Vagina (tissue), 2 donors: ENCODE measurements around the gene ADAMTSL1.

ENCODE experiments used
- POLR2A ChIP-seq, 2 donors: fragments of 450-650 bp; IDR thresholded peaks; one replicate each; pipeline ENCODE4 v1.6.1; 2017; ENCODE audit warnings: antibody characterized with exemption in 2 of 2, mild to moderate bottlenecking in 2 of 2, moderate library complexity in 2 of 2
- POLR2AphosphoS5 ChIP-seq, 2 donors: sonication (generic); formaldehyde crosslinking; IDR thresholded peaks; one replicate each; pipeline ENCODE4 v1.9.0; 2017; ENCODE audit warnings: antibody characterized with exemption in 2 of 2, mild to moderate bottlenecking in 2 of 2, low read depth in 1 of 2; ENCODE audit not compliant: insufficient read depth in 1 of 2
- TF ChIP-seq, protein P1 (sequence below), 3 experiments: fragments of 450-650 bp in 2 of 3; fragments of 200-600 bp in 1 of 3; sonication (generic) in 1 of 3; IDR thresholded peaks; one replicate each; pipeline ENCODE4 v1.5.1; 2017 to 2019; ENCODE audit warnings: antibody characterized with exemption in 3 of 3, mild to moderate bottlenecking in 2 of 3, moderate library complexity in 2 of 3

DNA sequence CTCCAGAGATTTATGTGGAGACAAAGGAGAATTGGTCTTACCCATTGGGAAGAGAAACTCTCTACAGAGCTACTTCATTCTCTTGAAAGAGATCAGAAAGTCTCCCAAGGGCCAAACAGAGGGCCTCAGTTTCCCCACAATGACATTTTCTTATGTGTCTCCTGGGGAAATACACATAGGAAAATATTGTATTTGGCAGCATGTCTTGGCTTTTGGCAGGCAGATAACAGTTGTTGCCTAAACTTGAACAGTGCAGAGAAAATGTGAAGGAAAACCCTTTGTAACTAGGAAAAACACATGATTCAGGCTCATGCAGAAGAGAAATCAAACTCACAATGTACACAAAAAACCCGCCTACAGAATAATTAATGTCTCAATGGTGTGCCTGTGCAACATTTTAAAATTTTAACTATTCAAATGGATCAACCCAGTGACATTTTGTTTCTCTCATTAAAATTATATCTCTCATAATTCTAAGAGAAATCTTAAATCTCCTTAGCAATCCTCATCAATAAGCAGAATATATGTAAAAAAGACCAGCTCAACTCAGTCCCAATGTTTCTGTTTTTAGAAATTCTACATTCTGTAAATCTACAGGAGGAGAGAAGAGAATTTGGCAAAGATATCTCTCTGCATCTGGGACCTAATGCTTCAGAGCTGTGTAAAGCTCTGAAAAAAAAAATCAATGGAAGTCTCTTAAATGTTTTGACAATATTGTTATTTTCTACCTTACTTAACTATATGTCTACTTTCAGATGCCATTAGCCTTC is 205.1 kb downstream of the ADAMTSL1 start:
- TF ChIP-seq POLR2A (IDR thresholded peaks at IDR 0.05) (no peak), POLR2AphosphoS5 (IDR thresholded peaks at IDR 0.05; ENCODE audit: insufficient read depth in 1 of 2, low read depth in 1 of 2) (no peak)
- TF ChIP-seq, protein P1, sequence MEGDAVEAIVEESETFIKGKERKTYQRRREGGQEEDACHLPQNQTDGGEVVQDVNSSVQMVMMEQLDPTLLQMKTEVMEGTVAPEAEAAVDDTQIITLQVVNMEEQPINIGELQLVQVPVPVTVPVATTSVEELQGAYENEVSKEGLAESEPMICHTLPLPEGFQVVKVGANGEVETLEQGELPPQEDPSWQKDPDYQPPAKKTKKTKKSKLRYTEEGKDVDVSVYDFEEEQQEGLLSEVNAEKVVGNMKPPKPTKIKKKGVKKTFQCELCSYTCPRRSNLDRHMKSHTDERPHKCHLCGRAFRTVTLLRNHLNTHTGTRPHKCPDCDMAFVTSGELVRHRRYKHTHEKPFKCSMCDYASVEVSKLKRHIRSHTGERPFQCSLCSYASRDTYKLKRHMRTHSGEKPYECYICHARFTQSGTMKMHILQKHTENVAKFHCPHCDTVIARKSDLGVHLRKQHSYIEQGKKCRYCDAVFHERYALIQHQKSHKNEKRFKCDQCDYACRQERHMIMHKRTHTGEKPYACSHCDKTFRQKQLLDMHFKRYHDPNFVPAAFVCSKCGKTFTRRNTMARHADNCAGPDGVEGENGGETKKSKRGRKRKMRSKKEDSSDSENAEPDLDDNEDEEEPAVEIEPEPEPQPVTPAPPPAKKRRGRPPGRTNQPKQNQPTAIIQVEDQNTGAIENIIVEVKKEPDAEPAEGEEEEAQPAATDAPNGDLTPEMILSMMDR (IDR thresholded peaks at IDR 0.05), result no peak
